Putamen (tissue), 1 donor: ENCODE data around the gene NFYB.
"Not testable (repeated sequence)": the region's sequence is repeated elsewhere in the genome, so short reads cannot be mapped to it uniquely, and the experiment has no call there.

Experiments used
- DNase-seq: peaks from one replicate; pipeline ENCODE4 v3.0.0-alpha.2; 2016; ENCODE audit warnings: low spot score

Gene NFYB

DNA sequence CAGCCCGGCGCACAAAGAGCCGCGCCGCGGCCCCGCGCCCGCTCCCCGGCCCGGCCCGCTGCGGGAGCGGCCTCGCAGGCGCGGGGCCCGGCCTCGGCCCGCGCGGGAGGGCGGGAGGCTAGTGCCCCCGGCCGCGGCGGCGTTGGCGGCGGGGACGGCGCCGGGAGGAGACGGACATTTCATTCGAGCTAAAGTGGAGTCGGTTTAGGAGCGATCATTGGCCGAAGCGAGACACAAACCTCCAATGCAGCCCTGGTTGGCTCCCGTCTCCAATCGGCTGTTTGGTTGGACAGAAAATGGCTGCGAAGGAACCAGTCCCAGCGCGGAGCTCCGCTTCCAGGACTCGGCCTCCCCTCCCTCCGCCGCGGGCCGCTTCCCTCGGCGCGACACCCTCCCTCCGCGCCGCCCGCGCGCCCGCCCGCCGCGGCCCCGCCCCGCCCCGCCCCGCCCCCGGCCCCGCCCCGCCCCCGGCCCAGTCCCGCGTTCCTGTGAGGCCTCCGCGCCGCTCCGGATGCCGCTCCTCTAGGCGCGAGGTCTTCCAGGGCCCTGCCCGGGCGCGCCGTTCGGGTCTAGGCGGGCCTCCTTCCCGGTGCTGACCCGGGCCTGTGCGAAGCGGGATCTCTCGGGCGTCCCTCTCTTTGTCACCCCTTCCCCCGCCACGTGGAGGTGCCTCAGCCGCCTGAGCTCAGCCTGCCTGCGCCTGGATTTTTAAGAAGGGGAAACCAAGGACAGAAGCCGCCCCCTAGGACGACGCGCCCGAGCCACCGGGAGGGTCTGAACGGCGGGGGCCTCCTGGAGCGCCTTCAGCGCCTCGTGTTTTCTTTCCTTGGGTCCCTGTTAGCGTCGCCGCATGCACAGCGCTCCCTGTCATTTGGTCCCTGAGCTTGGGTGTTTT, at the start of gene NFYB:
TSS of gene NFYB (minus strand) at position 309 of the 895 bp plus-strand sequence. CDS start 2,757 bp downstream, outside the sequence.
- peak; percentile 98 for DNase-seq

DNA sequence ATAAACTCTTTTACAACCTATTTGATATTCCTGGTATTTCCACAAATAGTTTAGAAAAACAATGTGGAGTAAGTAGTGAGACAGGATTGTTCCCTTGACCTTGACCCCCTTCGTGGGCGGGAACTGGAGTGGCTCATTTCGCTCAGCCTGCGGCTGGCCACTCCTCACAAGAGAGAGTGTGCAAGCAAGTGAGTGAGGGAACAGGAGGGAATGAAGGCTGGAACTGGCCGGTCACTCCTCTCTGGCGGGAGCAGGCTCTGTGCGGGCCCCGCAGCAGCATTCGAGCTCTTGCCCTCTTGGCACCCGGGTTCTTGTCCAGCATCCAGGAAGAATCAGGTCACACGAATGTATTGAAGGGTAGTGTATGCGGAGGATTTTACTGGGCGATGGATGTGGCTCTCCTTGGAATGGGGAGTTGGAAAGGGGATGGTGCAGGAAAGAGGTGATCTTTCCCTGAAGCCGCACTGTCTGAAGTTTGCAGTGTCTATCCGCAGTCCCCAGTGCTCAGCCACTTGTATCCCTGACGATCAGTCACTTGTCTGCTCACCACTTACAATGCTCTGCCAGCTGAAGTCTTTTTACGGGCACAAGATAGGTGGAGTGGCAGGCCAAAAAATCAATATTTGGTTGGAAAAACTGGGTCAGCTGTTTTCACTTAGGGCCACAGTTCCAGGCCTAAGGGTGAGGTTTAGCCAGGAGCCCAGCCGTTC, 49.6 kb upstream of the NFYB start:
- DNase-seq: no peak

DNA sequence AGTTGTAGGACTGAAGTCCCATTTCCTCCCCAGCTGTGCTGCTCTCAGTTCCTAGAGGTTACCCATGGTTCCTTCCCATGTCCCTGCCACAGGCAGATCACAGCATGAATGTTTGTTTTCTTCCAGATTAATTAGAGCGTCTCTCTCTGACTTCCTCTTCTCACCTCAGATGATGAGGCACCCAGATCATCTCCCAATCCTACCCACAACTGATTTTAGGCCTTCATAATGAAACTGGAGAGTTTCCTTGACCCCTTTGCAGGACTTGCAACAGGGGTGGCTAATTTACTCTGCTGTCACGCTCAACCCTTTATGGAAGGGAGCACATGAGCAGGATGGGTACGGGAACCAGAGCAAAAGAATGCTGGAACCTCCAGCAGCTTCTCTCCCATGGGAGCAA, 45.4 kb upstream of the NFYB start:
- DNase-seq: no peak

DNA sequence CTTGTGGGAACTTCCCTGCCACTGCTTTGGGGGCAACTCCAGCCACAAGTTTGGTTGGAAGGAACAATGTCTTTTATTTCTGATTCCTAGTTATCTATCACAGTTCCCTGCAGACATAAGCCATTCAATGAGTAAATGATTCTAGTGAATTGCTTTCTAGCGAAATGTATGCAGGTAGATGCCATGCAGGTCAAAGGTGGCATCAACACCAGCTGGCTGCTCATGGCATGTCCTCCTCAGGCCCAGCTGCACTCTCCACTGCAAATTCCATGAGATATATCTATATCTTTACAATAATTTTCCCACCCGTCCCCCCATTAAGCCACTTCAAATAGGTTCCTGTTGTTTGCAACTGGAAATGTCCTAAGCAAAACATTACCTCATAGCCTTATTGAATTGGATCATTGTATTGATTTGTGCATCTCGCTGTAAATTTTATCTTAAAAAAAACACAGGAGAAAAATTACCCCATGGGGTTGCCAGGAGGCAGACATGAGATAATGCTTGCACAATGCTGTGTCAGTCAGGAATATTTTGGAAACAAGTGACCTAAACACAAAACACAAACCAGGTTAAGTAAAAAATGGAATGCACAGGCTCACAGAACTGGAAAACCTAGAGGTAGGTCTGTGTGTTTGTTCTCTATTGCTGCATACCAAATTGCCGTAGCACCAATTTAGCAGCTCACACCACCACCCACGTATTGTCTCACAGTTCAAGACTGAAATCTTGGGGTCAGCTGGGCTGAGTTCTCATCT, 44.8 kb upstream of the NFYB start:
- no peak for DNase-seq

DNA sequence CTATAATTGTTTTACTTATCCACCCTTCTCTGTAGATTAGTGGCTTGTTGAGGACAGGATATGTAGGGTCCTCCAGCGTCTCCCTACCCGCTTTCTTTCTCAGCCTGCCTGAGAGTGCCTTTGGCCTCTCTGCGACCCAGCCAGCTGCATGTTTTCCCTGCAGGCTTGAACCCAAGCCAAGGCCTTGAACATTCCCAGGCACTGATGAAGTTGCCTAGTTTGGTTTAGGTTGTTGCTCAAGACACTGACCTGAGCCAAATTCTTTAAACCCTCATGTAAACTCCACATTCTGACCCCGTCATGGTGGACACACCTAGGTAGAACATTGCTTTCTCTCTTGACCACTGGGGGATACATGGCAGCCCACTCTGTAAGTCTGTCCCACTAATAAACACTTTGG, 44.1 kb upstream of the NFYB start:
- DNase-seq: no peak

DNA sequence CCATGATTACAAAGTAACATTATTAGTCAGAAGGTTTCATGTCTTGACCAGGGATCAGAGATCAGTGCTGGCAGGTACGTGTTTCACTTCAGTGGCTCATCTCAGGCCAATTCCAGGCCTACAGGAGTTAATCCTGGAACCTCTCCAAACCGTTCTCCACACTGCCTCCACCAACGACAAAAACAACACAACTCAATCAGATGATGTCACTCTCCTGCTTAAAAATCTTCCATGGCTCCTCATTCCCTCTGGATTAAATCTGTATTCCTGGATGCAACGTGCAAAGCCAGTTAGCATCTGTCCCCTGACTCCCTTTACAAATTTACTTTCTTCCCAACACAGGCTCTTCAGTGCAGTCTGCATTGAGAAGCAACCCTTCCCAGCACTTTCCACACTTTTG, 43.3 kb upstream of the NFYB start:
- no peak for DNase-seq

DNA sequence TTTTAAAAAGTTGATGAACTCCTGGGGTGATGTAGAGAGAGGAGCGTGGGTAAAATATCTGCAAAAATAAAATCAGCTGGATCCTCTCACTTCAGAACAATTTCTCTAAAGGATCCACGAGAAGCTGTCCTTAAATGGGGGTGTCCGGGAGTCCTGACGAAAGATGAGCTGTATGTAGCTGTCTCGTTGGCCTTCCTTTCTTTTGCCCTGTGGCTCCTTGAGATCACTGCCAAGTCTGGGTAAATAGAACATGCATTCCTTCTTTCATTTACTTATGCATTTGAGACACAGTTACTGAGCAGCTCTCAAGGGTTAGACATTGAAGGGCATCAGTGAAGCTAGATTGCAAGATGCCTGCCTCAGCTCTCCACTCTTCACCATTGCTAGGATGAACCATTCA, 42.4 kb upstream of the NFYB start:
- DNase-seq: no peak

DNA sequence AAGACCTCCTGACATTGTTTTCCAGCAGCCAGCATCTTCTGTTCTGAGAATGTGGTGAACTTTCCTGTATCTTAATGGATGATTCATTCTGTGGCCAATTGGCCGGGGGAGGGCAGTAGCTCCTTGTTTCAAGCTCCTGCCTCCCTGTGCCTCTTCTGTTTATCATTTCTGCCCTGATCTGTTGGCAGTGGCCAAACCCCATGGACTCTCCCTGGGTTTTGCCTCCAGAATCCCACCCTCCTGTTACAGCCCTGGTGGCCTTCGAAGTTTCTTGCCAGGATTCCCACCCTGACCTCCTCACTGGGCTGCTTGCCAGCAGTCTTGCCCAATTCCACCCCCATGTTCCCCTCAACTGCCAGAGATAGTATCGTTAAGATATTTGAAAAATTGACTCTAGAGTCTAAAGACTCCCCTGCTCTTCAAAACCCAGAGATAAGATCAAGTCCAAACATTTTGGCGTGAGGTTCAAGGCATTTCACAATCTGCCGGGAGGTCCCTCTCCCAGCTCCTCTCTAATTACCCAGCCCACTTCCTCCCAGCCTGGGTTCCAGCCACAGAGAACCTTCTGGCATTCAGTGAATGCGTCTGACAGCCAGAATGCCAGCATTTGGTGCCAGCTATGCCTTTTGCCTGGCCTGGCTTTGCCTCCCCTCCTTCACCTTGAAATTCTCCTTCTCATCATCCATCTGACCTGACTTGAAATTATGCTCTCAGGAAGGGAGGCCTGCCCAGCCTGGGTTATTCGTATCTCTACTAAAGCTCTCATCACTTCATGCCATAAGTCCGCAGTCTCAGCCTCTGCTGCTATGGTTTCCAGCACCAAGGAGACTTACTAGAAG, 39.9 kb upstream of the NFYB start:
- no peak for DNase-seq

DNA sequence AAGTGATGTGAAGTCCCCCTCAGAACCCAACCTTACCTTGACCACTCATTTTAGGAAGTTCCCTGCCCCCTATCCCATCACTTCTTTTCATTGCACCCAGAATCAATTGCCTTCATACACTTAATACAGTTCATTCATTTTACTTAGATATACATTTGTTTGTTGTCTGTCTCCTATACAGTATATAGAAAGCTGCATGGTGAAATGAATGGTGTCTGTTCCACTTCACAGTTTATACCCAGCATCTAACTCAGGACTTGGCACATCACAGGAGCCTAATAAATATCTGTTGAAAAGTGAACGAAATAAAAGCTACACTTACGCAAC, 39.3 kb upstream of the NFYB start:
- DNase-seq: no peak

DNA sequence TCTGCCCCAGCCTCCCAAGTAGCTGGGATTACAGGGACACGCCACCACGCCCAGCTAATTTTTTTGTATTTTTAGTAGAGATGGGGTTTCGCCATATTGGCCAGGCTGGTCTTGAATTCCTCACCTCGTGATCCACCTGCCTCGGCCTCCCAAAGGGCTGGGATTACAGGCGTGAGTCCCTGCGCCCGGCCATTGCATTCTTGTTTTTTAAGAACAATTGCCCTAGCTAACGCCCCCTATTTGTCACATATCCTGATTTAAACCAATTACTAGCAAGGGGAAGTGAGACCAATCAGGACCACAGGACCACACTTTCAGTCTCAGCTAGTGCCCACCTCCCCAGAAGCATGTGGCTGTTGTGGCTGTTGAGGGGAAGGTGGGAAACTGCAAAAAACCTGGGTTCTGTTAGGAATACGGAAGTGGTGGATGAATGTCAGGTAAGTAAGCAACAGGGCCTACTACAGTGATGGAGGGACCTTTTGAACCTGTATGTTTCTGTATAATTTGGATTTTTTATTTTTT, 37.8 kb upstream of the NFYB start:
- no peak for DNase-seq

DNA sequence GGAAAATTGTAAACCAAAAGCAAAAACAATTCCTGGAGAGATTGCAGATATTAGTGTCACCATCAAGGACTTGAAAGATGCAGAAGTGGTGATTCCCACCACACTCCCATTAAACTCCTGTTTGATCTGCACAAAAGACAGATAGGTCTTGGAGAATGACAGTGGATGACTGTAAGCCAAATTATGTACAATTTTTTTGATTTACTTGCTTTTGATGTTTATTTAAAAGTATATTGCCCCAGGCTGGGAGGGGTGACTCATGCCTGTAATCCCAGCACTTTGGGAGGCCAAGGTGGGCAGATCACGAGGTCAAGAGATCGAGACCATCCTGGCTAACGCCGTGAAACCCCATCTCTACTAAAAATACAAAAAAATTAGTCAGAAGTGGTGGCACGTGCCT, 35.8 kb upstream of the NFYB start:
- DNase-seq: not testable (repeated sequence)

DNA sequence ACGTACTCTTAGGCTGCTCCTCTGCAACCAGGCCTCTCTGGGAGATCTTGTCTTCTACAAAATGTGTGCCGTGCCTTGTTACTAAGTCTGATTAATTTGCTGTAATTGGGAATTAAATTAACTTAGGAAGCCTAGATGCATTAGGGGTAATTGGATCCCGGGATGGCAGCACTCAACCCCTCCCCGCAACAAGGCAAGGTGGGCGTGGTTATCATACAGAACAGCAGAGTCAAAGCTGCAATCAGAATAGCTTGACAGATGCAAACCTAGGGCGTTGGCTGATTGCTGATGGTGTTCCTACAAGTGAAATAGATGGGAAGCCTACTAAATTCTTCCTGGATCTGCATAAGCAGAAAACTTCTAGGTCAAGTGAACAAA, 34.5 kb upstream of the NFYB start:
- DNase-seq: peak; percentile 31

DNA sequence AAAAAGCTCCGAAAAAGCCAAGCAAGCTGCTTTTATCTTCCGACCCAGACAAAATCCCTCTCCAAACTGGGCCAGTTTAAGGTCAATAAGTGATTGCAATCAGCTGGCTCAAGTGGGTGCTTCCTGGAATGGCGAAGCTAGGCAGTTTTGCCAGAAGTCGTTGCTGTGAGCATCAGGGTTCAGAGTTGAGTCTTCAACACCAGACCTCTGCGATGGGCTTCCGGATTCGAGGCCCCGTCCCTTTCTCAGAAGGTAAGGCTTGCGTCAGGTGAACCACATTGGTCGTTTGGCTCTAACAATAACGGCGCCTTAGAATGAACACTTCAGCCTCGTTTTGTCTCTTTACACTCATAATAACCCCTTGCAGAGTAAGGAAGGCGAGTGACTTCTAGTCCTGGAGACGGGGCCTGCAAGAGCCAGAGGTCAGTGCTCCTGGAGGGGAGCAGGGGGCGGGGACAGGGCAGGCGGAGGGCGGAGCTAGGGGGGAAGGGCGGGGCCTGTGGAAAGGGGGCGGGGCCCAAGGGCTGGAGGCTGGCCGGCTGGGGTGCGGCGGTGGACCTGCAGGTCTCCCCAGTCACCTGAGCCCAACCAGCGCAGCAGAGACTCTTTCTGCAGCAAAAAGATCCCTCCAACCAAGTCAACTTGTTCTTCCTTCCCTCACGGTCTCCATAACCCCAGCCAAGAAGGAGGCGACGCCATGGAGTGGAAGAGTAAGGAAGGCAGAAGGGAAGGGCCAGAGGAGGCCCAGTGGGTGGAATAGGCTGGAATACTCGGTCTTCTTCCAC, 34.0 kb upstream of the NFYB start:
- DNase-seq: no peak

DNA sequence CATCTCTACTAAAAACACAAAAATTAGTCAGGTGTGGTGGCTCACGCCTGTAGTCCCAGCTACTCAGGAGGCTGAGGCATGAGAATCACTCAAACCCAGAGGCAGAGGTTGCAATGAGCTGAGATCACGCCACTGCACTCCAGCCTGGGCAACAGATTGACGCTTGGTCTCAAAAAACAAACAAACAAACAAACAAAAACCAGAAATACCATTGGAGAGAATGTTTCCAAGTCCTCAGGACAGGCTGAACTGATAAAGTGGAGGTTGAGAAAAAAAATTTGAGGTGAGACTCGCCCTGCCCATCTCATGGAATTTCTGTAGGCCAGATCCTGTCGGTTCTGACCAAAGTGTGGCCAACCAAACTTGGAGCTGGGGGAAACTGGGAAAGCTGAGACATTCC, 30.6 kb upstream of the NFYB start:
- no peak for DNase-seq

DNA sequence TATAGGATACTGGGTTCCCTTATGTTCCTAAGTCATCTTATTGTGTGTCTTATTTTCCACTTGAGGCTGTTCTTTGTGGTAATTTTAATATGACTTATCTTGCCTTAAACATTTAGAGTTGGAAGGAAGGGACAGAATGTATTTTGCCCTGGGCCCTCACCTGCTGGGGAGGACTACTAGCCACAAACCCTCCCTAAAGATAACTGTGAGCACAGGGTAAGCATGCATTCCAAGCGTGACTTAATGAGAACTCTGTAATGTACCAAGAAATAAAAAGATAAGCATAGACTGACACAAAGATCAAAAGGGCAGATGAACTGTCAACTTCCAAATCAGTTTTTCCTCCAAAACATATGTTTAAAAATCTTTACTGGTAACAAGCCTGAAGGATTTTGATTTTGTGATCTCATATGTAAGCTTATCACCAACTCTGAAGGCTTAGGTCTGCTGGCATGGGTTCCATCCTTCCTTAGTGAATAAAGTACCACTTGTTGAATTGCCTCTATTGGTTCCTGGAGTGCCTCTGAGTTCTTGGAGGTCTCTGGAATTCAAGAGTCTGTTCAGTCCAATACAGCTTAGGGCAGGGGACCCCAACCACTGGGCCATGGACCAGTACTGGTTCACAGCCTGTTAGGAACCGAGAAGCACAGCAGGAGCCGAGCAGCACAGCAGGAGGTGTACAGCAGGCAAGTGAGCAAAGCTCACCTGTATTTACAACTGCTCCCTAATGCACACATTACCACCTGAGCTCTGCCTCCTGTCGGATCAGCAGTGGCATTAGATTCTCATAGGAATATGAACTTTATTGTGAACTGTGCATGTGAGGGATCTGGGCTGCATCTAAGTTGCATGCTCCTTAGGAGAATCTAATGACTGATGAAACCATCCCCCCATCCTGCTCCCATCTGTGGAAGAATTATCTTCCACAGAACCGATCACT, 29.8 kb upstream of the NFYB start:
- DNase-seq: no peak

DNA sequence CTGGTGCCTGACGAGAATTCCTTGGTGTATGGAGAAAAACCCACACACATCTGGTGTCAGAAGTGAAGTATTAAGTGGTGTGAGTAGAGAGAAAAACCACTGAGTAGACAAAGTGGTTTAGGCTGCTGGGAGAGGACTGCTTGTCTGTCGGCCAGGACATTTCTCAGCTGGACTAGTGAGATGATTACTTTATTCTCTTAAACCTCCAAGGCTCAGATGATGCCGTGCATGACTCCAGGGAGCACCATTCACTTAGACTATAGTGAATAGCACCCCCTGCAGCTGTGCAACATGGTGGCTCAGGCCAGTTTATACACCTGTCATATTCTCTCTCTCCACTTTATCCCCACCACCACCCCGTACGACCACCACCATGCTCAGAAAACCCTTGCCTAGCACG, 28.5 kb upstream of the NFYB start:
- no peak for DNase-seq

DNA sequence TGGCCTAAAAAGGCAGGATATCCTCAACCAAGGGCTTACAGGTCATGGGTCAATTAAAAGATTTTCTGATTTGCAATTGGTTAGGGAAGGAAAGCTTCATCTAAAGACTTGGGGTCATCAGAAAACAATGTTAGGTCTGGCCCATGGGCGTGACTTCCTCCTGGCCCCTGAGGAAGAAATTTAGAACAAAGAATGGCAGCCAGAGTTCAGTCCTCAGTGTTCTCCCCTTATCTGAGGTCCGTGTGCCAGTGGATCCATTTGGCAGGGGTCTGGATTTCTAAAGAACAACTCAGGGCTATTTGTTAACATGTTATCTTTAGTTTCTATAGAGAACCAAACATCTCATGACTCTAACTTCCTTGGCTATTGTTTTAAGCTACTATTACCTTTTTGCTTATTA, 27.8 kb upstream of the NFYB start:
- DNase-seq: no peak

DNA sequence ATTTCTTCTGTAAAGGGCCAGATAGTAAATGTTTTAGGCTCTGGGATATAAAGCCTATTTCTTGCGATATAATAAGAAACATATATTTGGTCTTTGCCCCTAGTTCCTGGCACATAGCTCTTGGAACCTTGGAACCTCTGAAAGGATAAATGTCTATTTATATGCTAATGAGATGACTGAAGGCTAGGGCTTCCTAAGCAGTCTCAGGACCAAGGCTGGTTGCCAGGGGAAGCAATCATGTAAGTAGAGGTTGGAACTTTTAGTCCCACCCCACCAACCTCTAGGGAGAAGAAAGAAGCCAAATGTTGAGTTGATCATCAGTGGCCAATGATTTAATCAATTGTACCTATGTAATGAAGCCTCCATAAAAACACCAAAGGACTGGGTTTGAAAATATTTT, 26.6 kb upstream of the NFYB start:
- no peak for DNase-seq

DNA sequence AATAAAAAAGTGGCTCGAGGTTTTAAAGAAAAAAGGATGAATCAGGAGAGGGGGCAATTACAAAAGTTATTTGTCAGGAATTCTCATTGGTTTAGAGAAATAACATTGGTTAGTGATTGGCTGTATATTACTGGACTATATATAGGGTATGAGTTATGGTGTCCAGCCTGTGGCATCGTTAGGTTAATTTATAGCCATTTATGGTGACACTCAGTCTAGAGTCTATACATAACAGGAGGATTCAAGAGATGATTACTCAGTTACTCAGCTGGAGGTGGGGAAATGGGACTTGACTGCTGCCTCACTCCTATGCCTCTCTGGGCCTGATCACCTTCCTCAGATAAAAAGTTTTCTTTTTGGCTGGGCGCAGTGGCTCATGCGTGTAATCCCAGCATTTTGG, 25.6 kb upstream of the NFYB start:
- no peak for DNase-seq

DNA sequence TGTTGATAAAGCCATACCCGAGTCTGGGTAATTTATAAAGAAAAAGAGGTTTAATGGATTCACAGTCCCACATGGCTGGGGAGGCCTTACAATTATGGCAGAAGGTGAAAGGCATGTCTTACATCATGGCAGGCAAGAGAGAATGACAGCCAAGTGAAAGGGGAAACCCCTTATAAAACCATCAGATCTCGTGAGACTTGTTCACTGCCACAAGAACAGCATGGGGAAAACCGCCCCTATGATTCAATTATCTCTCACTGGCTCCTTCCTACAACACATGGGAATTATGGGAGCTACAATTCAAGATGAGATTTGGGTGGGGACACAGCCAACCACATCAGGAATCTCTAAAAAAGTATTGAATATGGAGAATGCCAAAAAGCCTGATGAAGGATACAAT, 25.0 kb upstream of the NFYB start:
- not testable (repeated sequence) for DNase-seq
